Measurements from ENCODE around the gene POMZP3.
A peak's percentile ranks its signal among the peaks of the same experiment; 100 is the strongest.
"Not testable (repeated sequence)": the region's sequence is repeated elsewhere in the genome, so short reads cannot be mapped to it uniquely, and the experiment has no call there.

POMZP3 gene

DNA sequence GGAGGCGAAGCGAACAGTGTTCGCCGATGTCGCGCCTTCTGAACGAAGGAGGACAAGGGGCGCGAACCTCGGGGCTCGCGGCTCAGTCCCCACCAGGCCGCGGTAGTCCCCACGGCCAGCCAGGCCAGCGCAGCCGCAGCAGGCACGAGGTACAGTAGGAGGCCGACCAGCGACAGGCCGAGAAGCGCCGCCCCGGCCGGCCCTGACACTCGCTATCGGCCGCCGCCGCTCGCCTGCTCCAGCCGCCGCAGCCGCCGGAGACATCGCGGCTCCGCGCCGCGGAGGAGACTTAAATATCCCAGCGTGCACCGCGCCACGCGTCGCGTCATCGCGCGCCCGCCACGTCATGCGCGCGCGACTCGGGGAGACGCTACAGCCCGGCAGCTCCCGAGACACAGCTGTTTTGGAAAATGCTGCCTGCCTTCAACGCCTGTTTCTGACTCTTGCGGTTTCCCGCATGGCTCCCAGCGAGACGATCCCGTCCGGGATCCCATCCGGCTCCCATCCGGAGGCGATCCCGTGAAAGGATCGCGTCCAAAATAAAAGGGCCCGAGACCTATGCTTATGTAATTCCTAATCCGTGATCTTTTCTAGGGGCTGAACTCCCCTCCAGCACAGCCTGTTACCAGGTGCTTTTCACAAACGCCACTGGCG, at the start of gene POMZP3:
POMZP3 (minus strand) TSS at position 291 of the 654 bp plus-strand sequence. CDS start 1,215 bp downstream, outside the sequence.
- DNase-seq, result not testable (repeated sequence)

DNA sequence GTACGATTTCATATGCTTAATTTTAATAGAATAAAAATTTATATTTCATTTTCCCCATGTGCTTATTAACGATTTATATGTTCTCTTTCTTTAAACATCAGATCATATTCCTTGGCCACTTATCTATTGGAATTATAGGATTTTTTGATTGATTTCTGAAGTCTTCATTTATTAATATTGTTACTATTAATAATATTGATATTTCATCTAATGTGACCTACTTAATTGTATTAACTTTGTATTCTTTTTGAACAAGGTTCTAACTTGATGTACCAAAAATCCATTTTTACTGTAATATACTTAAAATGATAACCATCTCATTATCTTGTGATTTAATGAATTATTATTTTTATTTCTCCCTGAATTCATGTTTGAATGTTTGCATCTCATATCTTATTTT, 48.7 kb upstream of the POMZP3 start:
- DNase-seq, result not testable (repeated sequence)

DNA sequence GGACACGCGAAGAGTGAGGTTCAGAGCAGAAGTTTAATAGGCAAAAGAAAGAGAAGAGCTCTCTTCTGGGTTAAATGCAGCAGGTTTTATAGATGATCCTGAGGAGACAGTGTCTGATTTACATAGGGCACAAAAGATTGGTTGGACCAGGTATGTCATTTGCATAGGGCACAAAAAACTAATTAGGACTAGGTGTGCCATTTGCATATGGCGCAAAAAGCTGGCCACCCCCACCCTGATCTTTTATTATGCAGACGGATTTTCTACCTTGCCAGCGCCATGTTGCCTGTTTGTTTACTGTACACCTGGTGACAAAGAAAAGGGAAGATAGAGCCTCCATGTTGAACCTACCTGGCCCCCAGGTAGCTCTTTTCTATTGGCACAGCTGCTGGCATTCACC, 46.3 kb upstream of the POMZP3 start:
- DNase-seq, result not testable (repeated sequence)

DNA sequence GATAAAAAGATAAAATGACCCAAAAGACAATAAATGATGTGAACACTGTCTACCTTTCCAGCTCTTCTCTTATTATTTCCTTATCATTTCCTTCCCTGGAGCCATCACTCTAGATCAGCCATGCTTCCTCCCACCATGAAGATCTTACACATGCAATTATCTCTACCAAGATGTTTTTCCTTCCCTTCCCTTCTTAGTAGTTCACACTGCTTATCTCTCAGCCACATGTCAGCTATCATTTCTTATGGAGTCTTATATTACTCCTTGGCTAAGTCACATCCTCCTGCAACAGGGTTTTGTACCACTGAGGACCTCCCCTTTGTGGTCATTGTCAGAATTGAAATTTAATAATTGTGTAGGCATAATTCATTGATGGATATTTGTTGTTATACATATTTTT, 32.1 kb upstream of the POMZP3 start:
- DNase-seq, result not testable (repeated sequence)

DNA sequence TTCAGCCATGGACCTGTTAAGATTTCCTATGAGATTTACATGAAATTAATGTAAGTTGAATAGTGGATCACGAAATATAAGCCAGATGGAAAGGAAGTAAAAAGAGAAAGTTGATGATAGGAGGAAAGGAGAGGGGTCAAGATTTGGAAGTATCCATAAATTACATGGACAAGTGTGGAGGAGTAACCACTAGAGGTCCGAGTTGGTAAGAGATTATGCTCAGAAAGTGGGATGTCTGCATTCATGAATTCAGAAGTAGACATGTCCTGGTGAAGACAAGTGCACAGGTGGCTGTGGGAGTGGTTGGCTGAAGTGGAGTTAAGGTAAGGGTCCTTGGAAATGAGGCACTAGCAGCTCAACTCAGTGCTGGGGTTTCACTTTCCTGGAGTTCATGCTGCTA, 29.3 kb upstream of the POMZP3 start:
- not testable (repeated sequence) for DNase-seq

DNA sequence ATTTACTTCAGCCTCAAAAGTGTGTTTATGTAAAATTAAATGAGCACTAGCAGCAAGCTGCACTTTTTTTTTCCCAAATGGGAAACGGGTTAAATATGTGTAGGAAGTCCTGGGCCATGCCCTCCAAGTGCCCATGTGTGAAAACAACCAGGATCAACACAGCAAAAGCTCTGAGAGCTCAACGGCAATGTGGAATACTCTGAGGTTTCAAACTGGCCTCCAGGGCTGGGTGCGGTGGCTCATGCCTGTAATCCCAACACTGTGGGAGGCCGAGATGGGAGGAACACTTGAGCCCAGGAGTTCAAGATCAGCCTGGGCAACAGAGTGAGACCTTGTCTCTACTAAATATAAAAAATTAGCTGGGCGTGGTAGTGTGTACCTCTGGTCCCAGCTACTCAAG, 15.5 kb upstream of the POMZP3 start:
- not testable (repeated sequence) for DNase-seq

DNA sequence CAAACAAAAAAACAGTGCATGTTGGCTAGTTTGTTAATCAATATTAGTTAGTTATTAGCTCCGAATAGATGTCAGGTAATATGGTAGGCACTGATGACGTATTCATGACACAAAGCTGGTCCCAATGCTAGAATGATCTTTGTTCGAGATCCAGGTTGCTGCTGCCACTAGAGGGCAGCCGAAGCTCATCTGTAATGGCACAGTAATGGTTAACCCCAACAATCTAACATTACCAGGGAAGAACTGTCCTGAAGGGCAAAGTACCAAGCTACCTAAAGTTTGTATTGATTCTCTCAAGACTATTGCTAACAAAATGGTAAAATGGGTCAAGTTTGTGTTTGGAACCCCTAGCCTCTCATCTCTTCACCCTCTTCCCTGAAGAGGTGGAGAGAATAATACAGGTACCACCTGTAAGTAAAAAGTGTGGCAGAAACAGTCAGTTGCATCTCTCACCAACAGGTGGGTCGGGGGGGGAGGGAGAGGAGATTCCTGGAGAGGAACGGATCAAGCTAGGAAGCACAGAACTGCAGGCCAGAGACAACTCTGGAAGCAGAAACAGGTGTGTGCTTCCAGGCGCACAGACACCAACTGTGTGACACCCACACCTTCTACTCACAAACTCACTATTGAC, 10.1 kb upstream of the POMZP3 start:
- DNase-seq, result not testable (repeated sequence)

DNA sequence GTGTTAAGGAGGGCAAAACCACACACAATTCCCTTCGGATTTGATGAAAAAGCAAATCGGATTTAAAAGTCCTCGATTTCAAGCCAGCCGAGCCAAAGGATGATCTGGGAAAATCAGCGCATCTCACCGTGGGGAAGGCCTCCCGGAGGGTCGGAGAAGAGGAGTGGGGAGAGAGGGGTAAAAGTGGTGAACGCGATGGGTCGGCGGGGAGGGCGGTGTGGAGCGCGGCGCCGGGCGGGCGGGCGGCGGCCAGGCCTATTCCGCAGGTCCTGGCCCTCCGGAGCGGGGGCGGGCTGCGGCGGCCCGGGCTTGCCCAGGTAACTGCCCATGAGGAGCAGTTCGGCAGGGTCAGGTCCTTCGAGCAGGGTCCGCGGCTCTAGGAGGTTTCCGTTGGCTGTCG, 498 bp downstream of the POMZP3 start:
- DNase-seq, result not testable (repeated sequence)

DNA sequence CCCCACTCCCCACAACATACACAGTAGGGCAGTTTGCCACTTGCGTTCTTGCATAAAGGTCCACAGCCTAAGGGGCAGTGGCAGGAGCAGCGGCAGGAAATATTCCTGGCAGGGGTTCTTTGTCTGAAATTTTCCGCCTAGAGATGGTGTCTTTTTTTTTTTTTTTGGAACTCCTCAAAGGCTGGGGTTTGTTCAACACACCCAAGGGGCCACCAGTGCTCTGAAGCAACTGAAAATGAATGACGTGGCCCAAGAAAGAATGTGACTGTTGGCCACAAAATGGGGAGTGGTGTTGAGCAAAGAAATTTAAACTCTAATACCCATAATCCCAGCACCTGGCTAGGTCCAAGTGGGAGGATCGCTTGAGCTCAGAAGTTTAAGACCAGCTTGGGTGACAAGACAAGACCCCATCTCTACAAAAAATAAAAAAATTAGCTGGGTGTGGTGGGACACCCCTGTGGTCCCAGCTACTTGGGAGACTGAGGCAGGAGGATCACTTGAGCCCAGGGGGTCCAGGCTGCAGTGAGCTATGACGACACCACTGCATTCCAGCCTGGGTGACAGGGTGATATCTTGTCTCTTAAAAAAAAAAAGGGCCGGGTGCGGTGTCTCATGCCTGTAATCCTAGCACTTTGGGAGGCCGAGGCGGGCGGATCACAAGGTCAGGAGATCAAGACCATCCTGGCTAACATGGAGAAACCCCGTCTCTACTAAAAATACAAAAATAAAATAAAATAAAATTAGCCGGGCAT, 7.5 kb downstream of the POMZP3 start:
- not testable (repeated sequence) for DNase-seq

DNA sequence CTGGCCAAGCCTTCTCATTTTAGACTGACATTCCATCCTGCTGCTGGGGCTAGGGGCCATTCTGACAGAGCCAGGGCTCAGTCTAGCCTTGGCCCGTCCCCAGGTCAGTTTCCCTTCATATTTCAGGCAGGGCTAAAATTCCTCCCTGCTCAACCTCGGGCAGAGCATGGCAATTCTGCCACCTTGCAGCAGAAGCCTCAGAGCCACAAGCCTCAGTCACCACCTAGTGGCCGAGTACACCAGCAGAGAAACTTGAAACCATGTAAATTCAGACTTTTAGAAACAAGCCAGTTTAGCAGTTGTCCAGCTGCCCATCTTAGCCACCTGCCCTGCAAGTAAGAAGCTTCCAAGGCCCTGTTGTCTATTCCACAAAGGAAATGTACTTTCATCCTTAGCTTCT, 13.3 kb downstream of the POMZP3 start:
- peak; percentile 64 to 67 for DNase-seq

DNA sequence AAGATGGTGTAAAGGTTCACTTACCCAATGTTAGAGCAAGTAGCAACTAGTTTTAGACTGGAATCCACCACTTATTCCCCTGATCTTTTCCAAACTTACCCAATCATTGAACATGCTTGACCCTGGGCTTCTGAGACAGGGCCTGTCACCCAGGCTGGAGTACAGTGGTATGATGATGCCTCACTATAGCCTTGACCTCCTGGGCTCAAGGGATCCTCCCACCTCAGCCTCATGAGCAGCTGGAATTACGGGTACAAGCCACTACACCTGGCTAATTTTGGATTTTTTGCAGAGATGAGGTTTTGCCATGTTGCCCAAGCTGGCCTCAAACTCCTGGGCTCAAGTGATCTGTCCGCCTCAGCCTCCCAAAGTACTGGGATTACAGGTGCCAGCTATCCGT, 14.8 kb downstream of the POMZP3 start:
- DNase-seq, result not testable (repeated sequence)

DNA sequence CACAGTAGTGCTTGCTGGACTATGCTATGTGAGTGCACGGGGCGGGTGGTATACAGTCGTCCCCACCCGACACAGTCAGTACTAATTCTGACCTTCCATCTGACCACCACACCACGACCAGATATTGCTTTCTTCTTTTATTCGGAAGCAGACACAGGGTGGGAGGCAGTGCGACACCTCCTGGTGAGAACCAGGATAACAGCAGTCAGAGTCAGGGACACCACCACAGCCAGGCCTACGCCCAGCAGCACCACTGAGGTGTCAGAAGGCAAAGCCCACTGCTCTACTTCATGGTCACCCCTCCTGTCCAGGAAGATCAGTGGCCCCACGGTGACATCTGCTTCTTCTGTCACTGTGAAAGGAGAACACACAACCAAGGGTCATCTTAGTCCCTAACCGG, 17.2 kb downstream of the POMZP3 start:
- not testable (repeated sequence) for DNase-seq

DNA sequence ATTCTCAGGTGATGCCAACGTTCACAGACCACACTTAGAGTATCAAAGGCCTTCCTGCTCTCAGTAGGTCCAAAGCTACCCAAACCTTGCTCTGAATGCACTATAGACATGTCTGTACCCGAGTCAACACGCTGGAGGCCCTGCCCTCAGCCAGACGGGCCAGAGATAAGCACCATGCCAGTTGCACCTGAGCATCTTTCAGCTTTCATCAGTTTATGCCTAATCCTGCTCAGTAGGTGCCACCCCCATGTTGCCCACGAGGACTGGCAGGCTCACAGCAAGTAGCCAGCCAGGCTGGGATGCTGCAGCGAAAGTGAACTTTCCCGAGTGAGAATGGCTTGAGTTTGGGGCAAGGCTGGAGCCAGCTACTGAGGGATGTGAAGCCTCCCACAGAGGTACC, 18.6 kb downstream of the POMZP3 start:
- not testable (repeated sequence) for DNase-seq

DNA sequence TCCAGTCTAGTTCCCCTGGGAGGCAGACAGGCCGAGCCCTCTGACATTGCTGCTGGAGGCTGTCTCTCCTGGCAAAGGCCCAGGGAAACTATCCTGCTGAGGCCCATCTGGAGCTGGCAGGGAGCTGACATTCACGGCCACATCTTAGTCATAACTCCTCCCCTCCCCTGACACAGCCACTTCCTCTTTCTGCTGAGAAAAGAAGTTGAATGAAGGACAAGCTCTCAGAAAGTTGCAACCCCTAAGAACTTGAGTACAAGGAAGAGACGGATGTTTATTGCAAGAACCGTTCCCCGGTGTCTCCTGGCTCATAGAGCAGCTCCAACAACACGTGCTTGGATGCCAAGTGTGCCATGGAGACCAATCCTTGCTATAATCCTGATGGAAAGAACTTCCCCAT, 21.1 kb downstream of the POMZP3 start:
- DNase-seq, result peak; percentile 89 to 93

DNA sequence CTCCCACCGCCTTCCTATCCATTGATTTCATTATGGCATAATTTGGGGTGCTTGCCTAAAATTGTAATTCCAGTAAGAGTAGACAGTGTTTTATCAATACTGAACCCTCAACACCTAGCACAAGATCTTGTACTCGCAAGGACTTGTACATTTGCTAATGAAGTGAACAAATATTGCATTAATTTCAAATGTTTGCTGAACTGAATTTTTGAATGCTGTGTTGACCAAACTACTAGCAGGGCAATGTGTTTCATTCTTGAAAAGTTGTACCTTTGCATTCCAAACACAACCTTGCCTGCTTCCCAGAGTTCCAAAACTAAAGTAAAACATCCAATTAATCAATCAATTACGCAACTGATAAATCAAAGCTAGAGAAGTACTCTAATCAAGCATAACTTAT, 26.4 kb downstream of the POMZP3 start:
- not testable (repeated sequence) for DNase-seq

DNA sequence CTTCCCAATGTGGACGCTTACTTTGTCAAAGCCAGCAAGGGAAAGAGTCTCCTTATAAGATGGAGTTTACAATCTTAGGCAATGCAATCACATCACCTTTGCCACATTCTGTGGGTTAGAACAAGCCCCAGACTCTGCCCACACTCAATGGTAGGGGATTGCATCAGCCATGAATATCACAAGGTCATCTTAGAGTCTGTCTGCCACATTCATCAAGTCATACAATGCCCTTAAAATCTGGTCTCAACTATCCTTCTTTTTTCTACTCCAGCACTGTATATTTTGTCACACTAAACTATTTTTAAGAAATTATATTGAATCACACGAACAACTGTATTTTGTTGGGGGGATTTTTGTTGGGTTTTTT, 27.0 kb downstream of the POMZP3 start:
- DNase-seq, result not testable (repeated sequence)

DNA sequence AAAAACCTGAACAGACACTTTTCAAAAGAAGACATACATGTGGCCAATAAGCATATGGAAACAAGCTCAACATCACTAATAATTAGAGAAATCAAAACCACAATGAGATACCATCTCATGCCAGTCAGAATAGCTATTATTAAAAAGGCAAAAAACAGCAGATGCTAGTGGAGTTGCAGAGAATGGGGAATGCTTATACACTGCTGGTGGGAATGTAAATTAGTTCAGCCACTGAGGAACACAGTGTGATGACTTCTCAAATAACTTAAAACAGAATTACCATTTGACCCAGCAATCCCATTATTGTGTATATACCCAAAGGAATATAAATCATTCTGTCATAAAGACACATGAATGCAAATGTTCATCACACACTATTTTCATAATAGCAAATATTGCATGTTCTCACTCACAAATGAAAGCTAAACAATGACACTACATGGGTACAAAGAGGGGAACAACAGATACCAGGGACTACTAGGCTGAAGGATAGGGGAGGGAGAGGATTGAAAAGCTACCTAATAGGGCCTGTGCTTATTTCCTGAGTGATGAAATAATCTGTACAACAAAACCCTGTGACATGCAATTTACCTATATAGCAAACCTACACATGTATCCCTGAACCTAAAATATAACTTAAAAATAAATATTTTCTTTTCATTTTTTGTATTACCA, 28.4 kb downstream of the POMZP3 start:
- not testable (repeated sequence) for DNase-seq

DNA sequence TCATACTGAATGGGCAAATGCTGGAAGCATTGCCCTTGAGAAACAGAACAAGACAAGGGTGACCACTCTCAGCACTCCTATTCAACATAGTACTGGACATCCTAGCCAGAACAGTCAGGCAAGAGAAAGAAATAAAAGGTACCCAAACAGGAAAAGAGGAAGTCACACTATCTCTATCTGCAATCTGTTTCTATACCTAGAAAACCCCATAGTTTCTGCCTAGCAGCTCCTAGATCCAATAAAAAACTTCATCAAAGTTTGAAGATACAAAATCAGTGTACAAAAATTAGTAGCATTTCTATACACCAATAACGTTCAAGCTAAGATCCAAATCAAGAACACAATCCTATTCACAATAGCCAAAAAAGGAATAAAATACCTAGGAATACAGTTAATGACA, 29.8 kb downstream of the POMZP3 start:
- peak in 1 of 2 experiments; percentile 8 for DNase-seq

DNA sequence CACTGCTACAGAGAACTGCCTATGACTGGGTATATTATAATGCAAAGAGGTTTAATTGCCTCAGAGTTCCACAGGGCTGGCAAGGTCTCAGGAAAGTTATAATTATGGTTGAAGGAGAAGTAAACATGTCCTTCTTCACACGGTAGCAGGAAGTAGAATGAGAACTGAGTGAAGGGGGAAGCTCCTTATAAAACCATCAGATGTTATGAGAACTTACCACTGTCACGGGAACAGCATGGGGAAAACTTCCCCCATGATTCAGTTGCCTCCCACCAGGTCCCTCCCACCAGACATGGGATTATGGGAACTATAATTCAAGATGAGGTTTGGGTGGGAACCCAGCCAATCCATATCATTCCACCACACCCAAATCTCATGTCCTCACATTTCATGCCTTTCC, 34.4 kb downstream of the POMZP3 start:
- DNase-seq, result not testable (repeated sequence)

DNA sequence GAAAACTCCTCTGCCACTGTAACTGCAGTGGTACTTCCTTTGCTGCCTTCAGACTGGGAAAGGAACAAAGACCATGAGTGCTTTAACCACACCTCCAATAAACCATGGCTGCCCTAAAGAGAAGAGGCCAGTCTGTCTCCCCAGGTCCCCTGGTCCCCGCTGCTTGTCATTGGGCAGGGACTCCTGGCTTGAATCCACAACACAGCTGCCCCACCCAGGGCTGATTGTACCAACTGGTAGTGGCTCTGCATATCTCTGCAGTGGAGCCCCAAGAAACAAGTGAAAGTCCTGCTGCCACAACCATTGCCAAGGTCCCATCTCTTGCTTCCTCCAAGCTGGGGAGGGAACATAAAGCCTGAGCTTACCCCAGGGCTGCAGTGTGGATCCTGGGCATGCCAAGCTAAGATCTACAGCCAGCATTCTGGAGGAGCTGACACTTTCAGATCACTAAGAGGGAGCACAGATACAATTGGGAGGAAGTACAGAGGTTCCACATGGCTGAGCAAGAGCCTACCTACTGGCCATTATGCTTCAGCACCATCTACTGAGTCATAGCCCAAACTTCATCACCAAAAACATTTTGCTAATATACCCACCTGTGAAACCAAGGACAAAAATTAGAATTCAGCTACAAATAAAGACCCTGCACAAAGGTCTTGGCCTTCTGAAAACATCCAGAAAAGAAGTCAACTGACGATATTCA, 35.3 kb downstream of the POMZP3 start:
- not testable (repeated sequence) for DNase-seq

DNA sequence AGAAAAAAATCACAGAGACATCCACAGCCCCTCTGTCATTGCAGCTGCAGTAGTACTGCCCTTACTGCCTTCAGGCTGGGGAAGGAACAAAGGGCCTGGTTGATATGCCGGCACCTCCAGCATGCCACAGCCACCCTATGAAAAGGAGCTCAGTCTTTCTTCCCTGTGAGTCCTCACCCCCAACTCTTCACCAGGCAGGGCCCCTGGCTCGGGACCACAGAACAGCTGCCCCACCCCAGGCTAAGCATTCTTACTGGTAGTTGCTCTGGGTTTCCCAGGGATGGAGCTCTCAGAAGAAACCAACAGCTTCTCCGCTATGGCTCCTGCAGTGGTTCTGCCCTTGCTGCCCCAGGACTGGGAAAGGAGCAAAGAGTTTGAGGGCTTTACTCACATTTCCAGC, 36.0 kb downstream of the POMZP3 start:
- not testable (repeated sequence) for DNase-seq

DNA sequence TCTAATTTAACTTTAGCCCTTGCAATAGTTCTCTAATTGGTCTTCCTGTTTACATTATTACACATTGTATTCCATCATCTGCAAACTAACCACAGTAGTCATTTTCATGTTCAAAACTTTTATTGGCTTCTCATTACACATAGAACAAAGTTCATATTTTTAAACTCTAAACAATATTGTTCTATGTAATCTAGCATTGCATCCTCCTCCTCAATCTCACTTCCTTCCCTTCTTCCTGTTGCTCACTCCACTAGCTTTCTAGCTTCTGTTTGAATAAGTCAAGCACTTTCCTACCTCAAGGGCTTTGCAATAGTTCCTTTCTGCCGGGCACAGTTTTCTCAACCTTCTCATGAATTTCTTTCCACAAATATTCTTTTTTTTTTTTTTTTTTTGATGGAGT, 38.5 kb downstream of the POMZP3 start:
- DNase-seq, result not testable (repeated sequence)
